Cardiac muscle cell (in vitro differentiated cells and primary cell): Measurements from ENCODE around the gene AOPEP. TPM values are rescaled to one million over a fixed set of nuclear protein-coding genes. Genes with fewer than 3 reads are reported as not detected.
A peak's percentile ranks its signal among the peaks of the same experiment; 100 is the strongest.

Source experiments
- DNase-seq, 2 donors: peaks; one replicate each; pipeline versions ENCODE4 v3.0.0 to v3.0.0-alpha.2; 2010 to 2017; ENCODE audit warnings: low read depth in 1 of 2, low spot score in 1 of 2
- H3K27ac ChIP-seq: fragments of 200-600 bp; sonication (generic); 2 replicates; pipeline ENCODE4 v1.5.1; 2016
- H3K27me3 ChIP-seq: fragments of 200-600 bp; sonication (generic); 2 replicates; pipeline ENCODE4 v1.6.0; 2016; ENCODE audit warnings: control low read depth
- H3K36me3 ChIP-seq: fragments of 200-600 bp; sonication (generic); 2 replicates; pipeline ENCODE4 v1.5.1; 2016; ENCODE audit warnings: control low read depth
- H3K4me1 ChIP-seq: fragments of 200-600 bp; sonication (generic); 2 replicates; pipeline ENCODE4 v1.8.1; 2017; ENCODE audit warnings: low read depth, mild to moderate bottlenecking, mixed run types
- H3K4me3 ChIP-seq: fragments of 200-600 bp; sonication (generic); 2 replicates; pipeline ENCODE4 v1.5.1; 2016; ENCODE audit warnings: mild to moderate bottlenecking
- H3K9me3 ChIP-seq: fragments of 200-600 bp; sonication (generic); 2 replicates; pipeline ENCODE4 v1.5.1; 2017; ENCODE audit warnings: low read depth, mild to moderate bottlenecking, control low read depth
- CTCF ChIP-seq: IDR thresholded peaks from 2 replicates; pipeline ENCODE4 v1.5.1; 2012; ENCODE audit warnings: low read depth, mild to moderate bottlenecking, low read length
- polyA plus RNA-seq: library from polyadenylated mRNA; unstranded; fragments of >200 nt; fragmentation: Nextera tagmentation; extraction: Ambion mirVana; gene quantifications from 2 replicates; pipeline ENCODE4 v1.2.1, GENCODE V29; 2016
- total RNA-seq: library from RNA; depleted of rRNA; stranded (reverse); fragments of >200 nt; gene quantifications from 2 replicates; pipeline ENCODE4 v1.2.3, GENCODE V29; 2016

AOPEP gene
- total and polyA plus RNA-seq, 2 experiments from 2014 or later = 46.8 to 88.7 TPM

- Histone ChIP-seq H3K27me3 (no peaks in the 10 kb centered on the region), H3K4me1 (no peaks in the 10 kb centered on the region), H3K36me3 (peaks cover 24% of the 10 kb centered on the region), H3K9me3 (no peaks in the 10 kb centered on the region), H3K27ac (no peak overlapping the region), H3K4me3 (no peak overlapping the region)
- no peak for TF ChIP-seq CTCF
- DNase-seq = no peak
Measured at GRCh38 chr9:95012902-95013301, 286.4 kb downstream of the AOPEP start.

GRCh38 chr9:95014917-95015316 is 288.4 kb downstream of the AOPEP start:
- H3K36me3 ChIP-seq = peaks cover 24% of the 10 kb centered on the region
- TF ChIP-seq CTCF = no peak

GRCh38 chr9:95015569-95015968 is 289.1 kb downstream of the AOPEP start:
- H3K27me3 ChIP-seq = no peaks in the 10 kb centered on the region
- H3K4me3 ChIP-seq = no peak overlapping the region
- DNase-seq = no peak
- no peak overlapping the region for H3K27ac ChIP-seq
- H3K4me1 ChIP-seq = peaks cover 9% of the 10 kb centered on the region
- TF ChIP-seq CTCF = no peak
- peaks cover 28% of the 10 kb centered on the region for H3K36me3 ChIP-seq
- H3K9me3 ChIP-seq = no peaks in the 10 kb centered on the region

More at GRCh38 chr9:95014917-95015316, 288.4 kb downstream of the AOPEP start:
- H3K27me3 ChIP-seq = no peaks in the 10 kb centered on the region
- no peaks in the 10 kb centered on the region for H3K9me3 ChIP-seq
- H3K27ac ChIP-seq = no peak overlapping the region
- no peak for DNase-seq
- no peak overlapping the region for H3K4me3 ChIP-seq
- peaks cover 9% of the 10 kb centered on the region for H3K4me1 ChIP-seq

- TF ChIP-seq CTCF = no peak
- no peaks in the 10 kb centered on the region for H3K27me3 ChIP-seq
- H3K9me3 ChIP-seq = no peaks in the 10 kb centered on the region
- no peak overlapping the region for H3K27ac ChIP-seq
- DNase-seq = no peak
- H3K36me3 ChIP-seq = peaks cover 29% of the 10 kb centered on the region
- H3K4me1 ChIP-seq = peaks cover 9% of the 10 kb centered on the region
- no peak overlapping the region for H3K4me3 ChIP-seq
Measured at GRCh38 chr9:95017062-95017461, 290.6 kb downstream of the AOPEP start.

GRCh38 chr9:95017661-95018060 is 291.2 kb downstream of the AOPEP start:
- Histone ChIP-seq H3K27ac (peak overlapping the region; percentile 66), H3K36me3 (peaks cover 29% of the 10 kb centered on the region), H3K4me3 (no peak overlapping the region), H3K9me3 (no peaks in the 10 kb centered on the region), H3K27me3 (no peaks in the 10 kb centered on the region), H3K4me1 (peaks cover 9% of the 10 kb centered on the region)
- DNase-seq = no peak
- TF ChIP-seq CTCF = no peak
